Stimulated activated CD4-positive, alpha-beta T cell treated with anti-CD3 and anti-CD28 coated beads, Interleukin-1b, Interleukin-23, amount 100 ng/mL, for 24 hours (primary cell): ENCODE measurements around the gene LYST.
"Not testable (repeated sequence)": the region's sequence is repeated elsewhere in the genome, so short reads cannot be mapped to it uniquely, and the experiment has no call there.

ENCODE experiments used
- DNase-seq, 4 experiments: peaks; one replicate each; pipeline ENCODE4 v3.0.0-alpha.2; 2020; ENCODE audit warnings: low read depth in 4 of 4, low spot score in 1 of 4

LYST gene

GRCh38 chr1:235670157-235670776 is 196.4 kb downstream of the LYST start:
- DNase-seq, result no peak

GRCh38 chr1:235669277-235669676 is 197.4 kb downstream of the LYST start:
- no peak for DNase-seq

- DNase-seq, result no peak
Observed at GRCh38 chr1:235663628-235664027, 203.1 kb downstream of the LYST start.

- no peak for DNase-seq
Observed at GRCh38 chr1:235661568-235661967, 205.1 kb downstream of the LYST start.

GRCh38 chr1:235659186-235659771 is 207.4 kb downstream of the LYST start:
- no peak for DNase-seq

- DNase-seq, result no peak
Observed at GRCh38 chr1:235657747-235658526, 208.8 kb downstream of the LYST start.

GRCh38 chr1:235657269-235657668 is 209.4 kb downstream of the LYST start:
- DNase-seq, result no peak

GRCh38 chr1:235652364-235652763 is 214.3 kb downstream of the LYST start:
- no peak for DNase-seq

GRCh38 chr1:235651170-235651806 is 215.4 kb downstream of the LYST start:
- DNase-seq, result no peak

GRCh38 chr1:235650341-235651169 is 216.2 kb downstream of the LYST start:
- no peak for DNase-seq

GRCh38 chr1:235649368-235650163 is 217.1 kb downstream of the LYST start, which contains the start of gene GNG4:
TSS of gene GNG4 (minus strand) at chr1:235649784. CDS start at chr1:235583838, 65,946 bp downstream.
- DNase-seq, result peak in 1 of 4 experiments; percentile 12

GRCh38 chr1:235648954-235649367 is 217.7 kb downstream of the LYST start:
- peak in 2 of 4 experiments; percentile 18 to 45 for DNase-seq

- DNase-seq, result peak in 1 of 4 experiments; percentile 4
Observed at GRCh38 chr1:235648407-235648907, 218.2 kb downstream of the LYST start.

GRCh38 chr1:235647537-235647936 is 219.2 kb downstream of the LYST start:
- not testable (repeated sequence) for DNase-seq

GRCh38 chr1:235646463-235646862 is 220.2 kb downstream of the LYST start:
- no peak for DNase-seq

- no peak for DNase-seq
Observed at GRCh38 chr1:235644693-235645305, 221.9 kb downstream of the LYST start.

- DNase-seq, result no peak
Observed at GRCh38 chr1:235643837-235644692, 222.6 kb downstream of the LYST start.

- no peak for DNase-seq
Observed at GRCh38 chr1:235642943-235643371, 223.7 kb downstream of the LYST start.
